SK-N-MC (cell line): ENCODE results near the gene RGS7.

Experiments used
- EZH2 ChIP-seq: fragments of 200-600 bp; sonication (generic); IDR thresholded peaks from one replicate; pipeline ENCODE4 v1.6.1; 2017; ENCODE audit warnings: antibody characterized with exemption
- FOXP2 ChIP-seq: optimal IDR thresholded peaks from 2 replicates; pipeline ENCODE3; 2011; ENCODE audit warnings: mild to moderate bottlenecking, moderate library complexity; ENCODE audit not compliant: insufficient read depth; ENCODE audit errors: extremely low read length, control extremely low read depth
- POLR2AphosphoS5 ChIP-seq: IDR thresholded peaks from 2 replicates; pipeline ENCODE4 v1.6.1; 2012; ENCODE audit warnings: mild to moderate bottlenecking, low read depth, low read length, borderline replicate concordance

GRCh38 chr1:241157435-241157834 lies 199.6 kb downstream of the RGS7 start:
- TF ChIP-seq POLR2AphosphoS5 (no peak), EZH2 (no peak), FOXP2 (no peak)
